COR-L47 (cell line): ENCODE results near the gene CAMKMT.

Experiments
- DNase-seq: peaks from one replicate; lab custom pipeline; 2025; lab: John Stamatoyannopoulos, UW

CAMKMT gene

DNA sequence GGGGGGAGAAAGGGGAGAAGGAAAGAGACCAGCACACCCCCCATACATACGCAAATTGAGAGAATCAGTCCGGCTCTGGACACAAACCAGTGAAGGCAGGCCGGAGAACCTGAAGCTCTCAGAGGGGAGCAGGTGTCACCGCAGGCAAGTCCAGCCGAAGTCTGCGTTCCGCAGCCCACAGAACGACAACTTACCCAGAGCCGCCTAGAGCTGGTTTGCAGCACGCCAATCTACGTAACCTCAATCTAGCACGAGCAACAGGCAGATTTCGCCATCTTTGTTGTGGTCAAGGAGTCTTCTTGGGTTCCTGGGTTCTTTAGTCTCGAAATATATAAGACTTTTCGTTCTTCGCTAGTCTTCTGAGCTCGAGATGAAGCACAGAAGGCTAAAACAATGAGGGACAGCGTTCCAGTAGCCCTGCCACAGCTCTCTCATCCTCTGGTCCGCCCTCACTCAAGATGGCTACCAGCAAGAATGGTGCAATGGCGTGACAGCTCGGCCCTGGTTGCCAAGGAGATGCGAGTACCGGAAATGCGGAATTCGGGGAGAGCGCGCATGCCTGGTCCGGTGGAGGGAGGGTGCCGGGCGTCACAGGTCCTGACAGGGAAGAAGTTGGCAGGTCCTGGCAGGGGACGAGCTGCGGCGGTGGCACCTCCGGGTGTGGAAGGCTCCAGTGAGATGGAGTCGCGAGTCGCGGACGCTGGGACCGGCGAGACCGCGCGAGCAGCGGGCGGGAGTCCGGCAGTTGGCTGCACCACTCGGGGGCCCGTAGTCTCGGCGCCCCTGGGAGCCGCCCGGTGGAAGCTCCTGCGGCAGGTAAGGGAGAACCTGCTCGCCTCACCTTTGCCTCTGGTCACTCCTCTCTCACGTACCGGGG lies at the start of gene CAMKMT, which contains the start of gene PREPL:
TSS of gene CAMKMT (plus strand) at position 618 of the 877 bp plus-strand sequence.
TSS of gene PREPL (minus strand) at position 165 of the 877 bp plus-strand sequence. CDS start 15,152 bp downstream, outside the sequence.
- peak; percentile 96 for DNase-seq

DNA sequence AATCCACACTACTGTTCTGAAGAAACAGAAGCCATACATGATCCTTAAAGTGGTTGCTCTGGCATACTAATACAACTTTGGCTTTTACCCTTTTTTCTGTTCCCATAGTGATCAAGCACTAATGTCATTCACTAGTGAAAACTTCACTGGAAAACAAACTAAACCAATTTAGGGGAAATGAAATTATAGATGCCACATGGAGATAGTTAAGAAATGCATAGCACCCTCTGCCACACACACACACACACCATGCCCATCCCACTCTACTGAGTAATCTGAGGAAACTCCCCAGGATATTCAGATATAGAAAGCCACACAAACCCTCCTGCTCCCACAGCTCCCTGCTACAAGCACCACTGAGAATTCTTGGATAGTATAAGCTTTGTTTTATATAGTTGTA lies 47.4 kb upstream of the CAMKMT start:
- no peak for DNase-seq

GRCh38 chr2:44315945-44316344 lies 45.8 kb upstream of the CAMKMT start:
- DNase-seq: no peak

- DNase-seq: no peak
Measured at GRCh38 chr2:44320832-44321231, 40.9 kb upstream of the CAMKMT start.

DNA sequence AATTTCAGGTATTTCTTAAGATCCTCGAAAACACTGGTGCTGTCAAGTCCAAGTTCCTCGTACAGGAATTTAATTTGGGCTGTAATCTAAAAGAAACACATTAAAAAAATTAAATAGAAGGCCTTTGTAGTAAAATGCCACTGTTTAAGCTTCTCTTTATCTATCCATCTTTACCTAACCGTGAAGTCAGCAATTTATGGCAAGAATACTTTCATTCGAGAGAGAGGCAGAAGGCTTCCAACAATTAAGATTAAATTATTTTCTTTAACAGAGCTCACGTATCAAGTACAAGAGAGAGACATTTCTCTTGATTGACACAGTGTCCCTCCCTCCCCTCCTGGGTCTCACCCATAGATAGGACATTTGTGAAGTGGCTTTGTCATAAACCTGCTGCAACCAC lies 40.4 kb upstream of the CAMKMT start:
- DNase-seq: no peak

DNA sequence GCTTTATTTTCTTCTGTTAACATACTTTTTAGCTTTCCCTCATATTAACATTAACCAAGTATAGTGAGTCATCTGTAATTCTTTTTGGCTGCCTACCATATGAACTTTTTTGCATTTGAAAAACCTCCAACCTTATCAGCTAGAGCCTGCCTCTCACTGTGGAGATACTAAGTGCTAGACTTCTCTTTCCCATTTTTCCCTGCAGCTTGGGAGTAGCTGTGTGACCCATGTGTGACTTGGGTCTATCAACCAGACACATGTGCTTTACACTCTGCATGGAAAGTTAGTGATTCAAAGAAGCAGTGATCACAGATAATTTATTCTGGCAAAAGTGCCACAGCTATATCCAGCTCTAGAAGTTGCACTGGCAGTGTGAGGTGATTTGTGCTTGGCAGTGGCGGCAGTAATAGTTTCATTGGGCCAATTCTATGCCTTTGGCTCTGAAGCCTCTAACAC lies 36.7 kb upstream of the CAMKMT start:
- DNase-seq: no peak

GRCh38 chr2:44325897-44326296 lies 35.9 kb upstream of the CAMKMT start:
- no peak for DNase-seq

DNA sequence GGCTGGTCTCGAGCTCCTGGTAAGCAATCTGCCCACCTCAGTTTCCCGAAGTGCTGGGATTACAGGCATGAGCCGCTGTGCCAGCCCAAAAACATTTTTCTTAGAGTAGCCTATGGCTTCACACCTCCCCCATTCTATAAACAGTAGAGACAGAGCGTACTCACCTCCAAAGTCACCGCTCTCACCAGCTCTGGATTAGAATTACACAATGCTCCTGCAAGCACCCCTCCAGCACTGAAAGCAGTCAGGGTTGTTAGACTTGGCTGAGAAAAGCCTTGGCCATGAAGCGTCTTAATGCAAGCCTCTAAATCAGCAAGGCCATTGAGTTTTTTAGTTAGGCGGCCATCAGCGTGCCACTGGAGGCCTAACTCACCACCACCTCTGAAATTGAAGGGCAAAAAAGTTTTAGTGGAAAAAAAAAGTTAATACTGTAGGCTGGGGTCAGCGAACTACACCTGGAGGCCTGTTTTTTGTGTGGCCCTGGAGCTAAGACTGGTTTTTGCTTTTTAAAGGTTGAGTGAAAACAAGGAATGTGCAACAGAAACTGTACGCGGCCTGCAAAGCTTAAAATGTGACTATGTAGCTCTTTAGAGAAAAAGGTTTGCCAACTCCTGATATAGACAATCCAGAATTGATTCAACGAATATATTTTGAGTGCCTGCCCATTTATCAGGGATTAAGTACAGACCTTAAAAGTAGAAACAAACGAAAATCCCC lies 35.0 kb upstream of the CAMKMT start:
- no peak for DNase-seq

DNA sequence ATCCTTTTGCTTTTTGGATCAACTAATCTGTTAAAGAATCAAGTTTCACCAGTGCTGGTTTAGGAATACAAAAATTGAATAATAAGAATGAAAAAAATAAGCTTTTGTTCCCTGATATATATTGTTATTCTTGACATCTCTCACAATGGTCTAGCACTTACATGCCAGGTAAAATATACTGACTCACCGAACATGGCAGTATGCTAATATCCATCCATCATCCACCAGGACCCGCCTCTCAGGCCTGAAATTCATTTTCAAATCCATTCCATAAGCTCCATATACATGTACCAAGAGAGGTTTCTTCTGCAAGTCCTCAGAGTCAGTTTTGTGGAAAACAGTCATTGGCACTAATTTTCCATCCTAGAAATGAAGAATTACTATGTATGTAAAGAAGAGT lies 33.0 kb upstream of the CAMKMT start:
- no peak for DNase-seq

- no peak for DNase-seq
Measured at GRCh38 chr2:44329343-44329742, 32.4 kb upstream of the CAMKMT start.

DNA sequence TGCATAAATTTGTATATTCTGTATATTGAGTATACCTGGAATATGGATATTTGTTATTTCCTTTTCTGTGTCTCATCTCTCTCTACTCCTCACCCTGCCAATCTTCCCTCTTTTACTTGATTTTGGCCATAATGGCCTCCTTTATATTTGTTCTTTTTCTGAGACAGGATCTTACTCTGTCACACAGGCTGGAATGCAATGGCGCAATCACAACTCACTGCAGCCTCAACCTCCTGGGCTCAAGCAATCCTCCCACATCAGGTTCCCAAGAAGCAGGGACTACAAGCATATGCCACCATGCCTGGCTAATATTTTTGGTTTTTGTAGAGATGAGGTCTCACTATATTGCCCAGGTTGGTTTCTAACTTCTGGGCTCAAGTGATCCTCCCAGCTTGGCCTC lies 30.9 kb upstream of the CAMKMT start:
- no peak for DNase-seq

GRCh38 chr2:44333994-44334393 lies 27.8 kb upstream of the CAMKMT start:
- DNase-seq: no peak

DNA sequence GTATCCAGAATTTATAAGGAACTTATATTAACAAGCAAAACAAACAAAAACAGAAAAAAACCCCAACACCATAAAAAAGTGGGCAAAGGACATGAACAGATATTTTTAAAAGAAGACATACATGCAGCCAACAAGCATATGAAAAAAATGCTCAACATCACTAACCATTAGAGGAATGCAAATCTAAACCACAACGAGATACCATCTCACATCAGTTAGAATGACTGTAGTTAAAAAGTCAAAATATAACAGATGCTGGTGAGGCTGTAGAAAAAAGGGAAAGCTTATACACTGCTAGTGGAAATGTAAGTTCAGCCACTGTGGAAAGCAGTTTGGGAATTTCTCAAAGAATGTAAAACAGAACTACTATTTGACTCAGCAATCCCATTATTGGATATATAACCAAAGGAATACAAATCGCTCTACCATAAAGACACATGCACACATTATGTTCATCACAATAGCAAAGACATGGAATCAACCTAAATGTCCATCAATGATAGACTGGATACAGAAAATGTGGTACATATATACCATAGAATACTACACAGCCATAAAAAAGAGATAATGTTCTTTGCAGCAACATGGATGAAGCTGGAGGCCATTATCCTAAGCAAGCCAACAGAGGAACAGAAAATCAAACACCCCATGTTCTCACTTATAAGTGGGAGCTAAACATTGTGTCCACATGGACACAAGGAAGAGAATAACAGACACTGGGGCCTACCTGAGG lies 25.8 kb upstream of the CAMKMT start:
- no peak for DNase-seq

- DNase-seq: peak; percentile 18
Measured at GRCh38 chr2:44342854-44343253, 18.9 kb upstream of the CAMKMT start.

DNA sequence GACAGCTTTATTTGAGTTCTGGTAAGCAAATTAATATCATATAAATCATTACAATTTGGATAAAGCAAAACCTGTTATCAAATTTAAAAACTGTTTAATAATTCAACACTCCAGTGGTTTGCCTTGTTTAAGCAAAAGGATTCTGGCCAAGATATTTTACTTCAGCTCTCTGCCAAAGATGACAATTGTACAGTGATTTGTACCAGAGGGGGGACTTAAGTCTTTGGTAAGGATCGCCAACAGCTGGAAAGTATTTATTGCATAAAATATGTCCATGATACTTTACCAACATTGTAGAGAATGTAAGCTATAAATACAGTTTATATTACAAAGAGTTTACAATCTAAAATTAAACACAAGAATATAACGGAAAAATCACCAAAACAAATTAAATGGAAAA lies 14.2 kb upstream of the CAMKMT start:
- DNase-seq: no peak

DNA sequence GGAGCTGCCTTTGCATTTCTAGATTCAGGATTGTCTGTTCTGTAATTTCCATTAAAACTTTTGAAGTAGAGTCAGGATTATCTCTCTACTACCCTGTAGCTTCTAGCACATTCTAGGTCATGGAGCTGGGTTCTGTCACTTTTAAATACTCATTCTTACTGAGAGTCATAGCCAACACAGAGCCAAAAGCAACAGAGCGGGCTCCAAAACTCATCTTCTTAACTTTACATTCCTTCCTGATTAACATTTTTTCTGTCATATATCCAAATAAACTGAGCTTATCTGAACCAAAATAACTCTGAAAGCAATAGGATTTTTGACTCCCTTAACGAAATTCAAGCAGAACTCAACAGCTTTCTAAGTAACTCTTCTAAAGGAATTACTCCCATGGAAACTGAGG lies 13.3 kb upstream of the CAMKMT start:
- DNase-seq: no peak

GRCh38 chr2:44349506-44349905 lies 12.2 kb upstream of the CAMKMT start:
- DNase-seq: no peak

DNA sequence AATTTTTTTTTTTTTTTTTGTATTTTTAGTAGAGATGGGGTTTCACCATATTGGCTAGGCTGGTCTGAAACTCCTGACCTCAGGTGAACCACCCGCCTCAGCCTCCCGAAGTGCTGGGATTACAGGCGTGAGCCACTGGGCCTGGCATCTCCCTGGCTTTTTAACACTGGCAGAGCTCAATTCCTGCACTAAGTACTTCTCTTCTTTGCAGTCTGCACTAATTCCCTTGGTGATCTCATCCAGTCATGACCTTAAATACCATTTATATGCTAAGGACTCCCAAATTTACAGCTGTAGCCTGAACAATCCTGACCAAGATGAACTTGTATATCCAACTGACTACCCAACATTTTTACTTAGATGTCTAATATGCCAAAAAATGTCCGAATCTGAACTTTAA lies 10.7 kb upstream of the CAMKMT start:
- DNase-seq: no peak

GRCh38 chr2:44351676-44352075 lies 10.1 kb upstream of the CAMKMT start:
- DNase-seq: no peak

- DNase-seq: no peak
Measured at GRCh38 chr2:44352510-44352909, 9.2 kb upstream of the CAMKMT start.

- DNase-seq: no peak
Measured at GRCh38 chr2:44354761-44355160, 7.0 kb upstream of the CAMKMT start.

- DNase-seq: peak; percentile 64
Measured at GRCh38 chr2:44358503-44358902, 3.2 kb upstream of the CAMKMT start.
